Psoas muscle (tissue), 8 donors: ENCODE measurements around the gene CADM4. TPM values are rescaled to one million over a fixed set of nuclear protein-coding genes. Genes with fewer than 3 reads are reported as not detected.
A peak's percentile ranks its signal among the peaks of the same experiment; 100 is the strongest.
"Not testable (repeated sequence)": the region's sequence is repeated elsewhere in the genome, so short reads cannot be mapped to it uniquely, and the experiment has no call there.

Experiments used
- ATAC-seq, 4 donors: fragments of 200-7000 bp; cut with Tn5 transposase; one replicate each; pipeline ENCODE4 v1.9.1; 2020; ENCODE audit warnings: moderate library complexity in 3 of 4, mild to moderate bottlenecking in 2 of 4
- DNase-seq, 2 donors: peaks; one replicate each; pipeline ENCODE4 v3.0.0-alpha.2; 2020
- H3K27ac ChIP-seq: fragments of 200-600 bp; one replicate; pipeline ENCODE4 v1.8.0; 2022
- H3K27me3 ChIP-seq, 3 donors: fragments of 200-600 bp in 1 of 3; one replicate each; pipeline versions ENCODE4 v1.6.1 to v1.8.0; 2013 to 2022; ENCODE audit warnings: low read length in 2 of 3, mild to moderate bottlenecking in 2 of 3, moderate library complexity in 1 of 3; ENCODE audit not compliant: insufficient read depth in 3 of 3
- H3K36me3 ChIP-seq, 2 donors: fragments of 200-600 bp in 1 of 2; one replicate each; pipeline versions ENCODE4 v1.6.1 to v1.8.0; 2013 to 2022; ENCODE audit warnings: low read depth in 1 of 2, mild to moderate bottlenecking in 1 of 2, moderate library complexity in 1 of 2; ENCODE audit not compliant: insufficient read depth in 1 of 2
- H3K4me1 ChIP-seq: fragments of 200-600 bp; one replicate; pipeline ENCODE4 v1.8.0; 2022
- H3K4me3 ChIP-seq: fragments of 200-600 bp; one replicate; pipeline ENCODE4 v1.8.0; 2022; ENCODE audit warnings: mild to moderate bottlenecking
- H3K9me3 ChIP-seq: fragments of 200-600 bp; one replicate; pipeline ENCODE4 v1.8.0; 2022
- CTCF ChIP-seq: fragments of 200-600 bp; IDR thresholded peaks from one replicate; pipeline ENCODE4 v1.8.0; 2022; ENCODE audit warnings: antibody characterized with exemption
- WGBS, 3 donors: extraction: QIAGEN DNeasy Blood & Tissue Kit; methylation state at CpG; one replicate each; pipeline versions ENCODE4 v1.1.6 to v1.1.7; 2013; 5-methylcytosine and 5-hydroxymethylcytosine counted together
- intact Hi-C, 2 donors: fragments of 100-400 bp; cut with DNase I; formaldehyde crosslinking; loops; one replicate each; pipeline versions ENCODE4 v1.11.0 to v1.14.2; 2022
- polyA plus RNA-seq, 3 donors: library from polyadenylated mRNA; stranded (reverse); fragments of 200-250 nt; gene quantifications; one replicate each; pipeline ENCODE4 v1.2.3, GENCODE V29; 2013
- total RNA-seq, 4 donors: library from RNA; stranded (reverse); fragmentation: NEBNext Ultra II Directional in 2 of 4; extraction: Animal tissue kit (Norgen Biotek cat#: 25700) in 2 of 4; gene quantifications; one replicate each; pipeline versions ENCODE4 v1.2.1 to v1.2.4, GENCODE V29; 2021 to 2023
- donor health status: healthy with polysubstance abuse.
- donor health status: DM: no; HTN: no; CAD: no; lungs with moderate emphysema.
- donor health status: Bipolar disorder and iron deficiency.
- donor health status: healthy.
- donor health status: DM: yes; HTN: yes; CAD: no.
- donor health status: DM: no; HTN: no; CAD: no.
- donor health status: DM: no; HTN: no; CAD: no.
- donor health status: DM: yes; HTN: yes; CAD: no.

CADM4 gene
- total and polyA plus RNA-seq, 7 donors, result 1.8 to 10.6 (median 4.4) TPM

DNA sequence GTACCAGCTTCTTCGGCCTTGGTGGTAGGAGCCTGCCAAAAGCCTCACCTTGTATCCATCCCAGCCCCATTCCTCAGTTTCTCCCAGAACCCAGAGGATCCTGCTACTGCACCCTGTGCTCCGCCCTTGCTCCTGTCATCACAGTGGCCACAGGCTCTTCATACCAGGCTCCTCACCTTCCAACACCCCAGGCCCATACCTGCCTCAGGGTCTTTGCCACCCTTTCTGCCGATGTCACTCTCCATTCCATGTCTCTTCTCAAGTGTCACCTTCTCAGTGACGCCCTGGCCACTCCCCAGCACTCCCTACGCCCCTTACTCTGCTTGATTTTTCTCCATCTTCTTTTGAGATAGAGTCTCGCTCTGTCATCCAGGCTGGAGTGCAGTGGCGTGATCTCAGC lies 29.8 kb downstream of the CADM4 start:
- intact Hi-C loops, result no loop called here
- H3K4me1 ChIP-seq, result no peaks in the 10 kb centered on the region
- H3K36me3 ChIP-seq, result peaks cover 0 to 42% of the 10 kb centered on the region in 2 donors
- no peak overlapping the region for H3K4me3 ChIP-seq
- no peaks in the 10 kb centered on the region for H3K9me3 ChIP-seq
- 85 to 87% (median 87%) methylated on average over 7 of the region's 7 CpGs for WGBS, 3 donors
- TF ChIP-seq CTCF, result no peak
- DNase-seq (no peak), ATAC-seq (peak in 1 of 4 donors; percentile 9)
- H3K27ac ChIP-seq, result no peak overlapping the region
- no peaks in the 10 kb centered on the region for H3K27me3 ChIP-seq

DNA sequence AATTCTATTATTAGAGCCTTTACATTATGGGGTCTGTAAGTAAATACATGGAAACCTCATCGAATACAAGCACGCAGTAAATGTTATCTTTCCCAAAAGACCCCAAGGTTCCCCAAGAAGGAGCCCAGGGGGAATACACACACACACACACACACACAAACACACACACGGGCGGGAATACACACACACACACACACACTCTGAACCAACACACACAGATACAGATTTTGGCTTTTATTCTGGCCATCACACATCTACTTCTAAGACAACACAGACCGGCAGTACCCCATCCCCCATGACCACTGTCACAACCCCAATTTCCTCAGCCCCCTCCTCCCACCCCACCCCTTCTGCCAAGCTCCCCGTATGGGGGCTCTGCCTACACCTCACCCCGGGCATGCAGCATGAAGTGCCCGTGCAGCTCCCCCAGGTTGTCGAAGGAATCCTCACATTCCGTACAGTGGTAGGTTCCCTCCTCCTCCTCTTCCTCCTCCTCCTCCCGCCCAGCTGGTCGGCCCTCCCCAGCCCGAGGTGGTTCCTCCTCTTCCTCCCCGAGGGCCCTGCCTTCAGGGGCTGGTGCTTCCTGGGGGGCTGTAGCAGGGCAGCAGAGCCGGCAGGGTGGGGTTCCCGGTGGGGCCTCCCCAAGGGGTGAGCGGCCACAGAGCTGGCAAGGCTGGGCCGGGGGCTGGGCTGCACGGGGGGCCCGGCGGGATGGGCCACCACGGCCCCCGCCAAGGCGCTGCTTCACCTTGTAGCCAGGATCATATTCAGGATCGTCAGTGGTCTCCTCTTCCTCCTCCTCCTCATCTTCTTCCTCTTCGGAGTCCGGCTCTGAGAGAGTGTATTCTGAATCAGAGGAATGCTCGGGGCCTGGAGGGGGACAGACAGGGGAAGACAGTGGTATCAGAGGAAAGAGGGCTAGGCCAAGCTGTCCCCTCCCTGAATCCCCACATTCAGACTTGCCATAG lies 32.1 kb downstream of the CADM4 start:
- Histone ChIP-seq H3K4me1 (no peaks in the 10 kb centered on the region), H3K27ac (peak overlapping the region; percentile 36), H3K4me3 (no peak overlapping the region), H3K9me3 (no peaks in the 10 kb centered on the region), H3K36me3 (peaks cover 0 to 36% of the 10 kb centered on the region in 2 donors), H3K27me3 (no peaks in the 10 kb centered on the region)
- no peak for TF ChIP-seq CTCF
- 76 to 79% (median 77%) methylated on average over 23 to 28 of the region's 28 CpGs for WGBS, 3 donors
- no peak for DNase-seq
- ATAC-seq, result no peak
- intact Hi-C loops, result no loop called here

- ATAC-seq (peak in 2 of 4 donors; percentile 36 to 40), DNase-seq (no peak)
- Histone ChIP-seq H3K4me1 (no peaks in the 10 kb centered on the region), H3K27ac (peak overlapping the region; percentile 36), H3K4me3 (no peak overlapping the region), H3K27me3 (no peaks in the 10 kb centered on the region), H3K9me3 (no peaks in the 10 kb centered on the region), H3K36me3 (peaks cover 0 to 36% of the 10 kb centered on the region in 2 donors)
- no peak for TF ChIP-seq CTCF
- intact Hi-C loops, result no loop called here
- WGBS, 3 donors, result 71 to 78% (median 77%) methylated on average over 7 of the region's 7 CpGs
These were observed 33.0 kb downstream of the CADM4 start for GRCh38 chr19:43606569-43607229.

DNA sequence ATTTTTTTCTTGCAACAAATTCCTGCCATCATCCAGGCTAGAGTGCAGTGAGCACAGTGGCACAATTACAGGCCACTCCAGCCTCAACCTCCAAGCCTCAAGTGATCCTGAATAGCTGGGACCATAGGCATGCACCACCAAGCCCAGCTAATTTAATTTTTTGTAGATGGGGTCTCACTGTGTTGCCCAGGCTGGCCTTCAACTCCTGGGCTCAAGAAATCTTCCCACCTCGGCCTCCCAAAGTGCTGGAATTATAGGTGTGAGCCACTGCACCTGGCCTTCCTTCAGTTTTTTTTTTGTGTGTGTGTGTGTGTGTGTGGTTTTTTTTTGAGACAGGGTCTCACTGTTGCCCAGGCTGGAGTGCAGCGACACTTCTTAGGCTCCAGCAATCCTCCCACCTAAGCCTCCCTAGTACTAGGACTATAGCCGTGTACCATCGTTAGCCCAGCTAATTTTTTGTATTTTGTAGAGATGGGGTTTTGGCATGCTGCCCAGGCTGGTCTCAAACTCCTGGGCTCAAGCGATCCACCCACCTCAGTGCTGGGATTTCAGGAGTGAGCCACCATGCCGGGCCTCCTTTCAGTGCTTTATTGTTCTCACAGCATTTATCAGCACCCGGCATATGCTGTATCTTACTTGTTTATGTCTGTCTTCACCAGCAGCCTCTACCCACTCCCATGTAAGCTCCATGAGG lies 33.6 kb downstream of the CADM4 start:
- no peaks in the 10 kb centered on the region for H3K4me1 ChIP-seq
- H3K36me3 ChIP-seq, result peaks cover 3 to 40% of the 10 kb centered on the region in 2 donors
- no peak overlapping the region for H3K4me3 ChIP-seq
- intact Hi-C loops, result no loop called here
- peak overlapping the region; percentile 36 for H3K27ac ChIP-seq
- 80 to 82% (median 81%) methylated on average over 7 of the region's 7 CpGs for WGBS, 3 donors
- ATAC-seq (no peak), DNase-seq (no peak)
- no peaks in the 10 kb centered on the region for H3K27me3 ChIP-seq
- no peak for TF ChIP-seq CTCF
- H3K9me3 ChIP-seq, result no peaks in the 10 kb centered on the region

GRCh38 chr19:43600326-43600725 lies 39.3 kb downstream of the CADM4 start:
- H3K4me3 ChIP-seq, DNase-seq, H3K27ac ChIP-seq, H3K9me3 ChIP-seq, H3K27me3 ChIP-seq, intact Hi-C loops, ATAC-seq: not testable (repeated sequence)
- Histone ChIP-seq H3K4me1 (peaks cover 11% of the 10 kb centered on the region), H3K36me3 (peaks cover 3 to 57% of the 10 kb centered on the region in 2 donors)
- WGBS, 3 donors, result 65 to 84% (median 69%) methylated on average over 5 of the region's 5 CpGs
